Transverse colon (tissue), 4 donors: ENCODE results near the gene PCMTD2. TPM values are rescaled to one million over a fixed set of nuclear protein-coding genes. Genes with fewer than 3 reads are reported as not detected.

Experiments
- DNase-seq: peaks from one replicate; pipeline ENCODE4 v3.0.0-alpha.2; 2019
- H3K27ac ChIP-seq, 4 donors: fragments of 200-600 bp; sonication (generic); 2 replicates each; pipeline ENCODE4 v1.5.1; 2016 to 2018; ENCODE audit warnings: inconsistent platforms in 4 of 4
- H3K27me3 ChIP-seq: fragments of 200-600 bp; sonication (generic); 2 replicates; pipeline ENCODE4 v1.5.1; 2017; ENCODE audit warnings: inconsistent platforms
- H3K36me3 ChIP-seq, 4 donors: fragments of 200-600 bp; sonication (generic); 2 replicates each; pipeline ENCODE4 v1.5.1; 2017 to 2019; ENCODE audit warnings: inconsistent platforms in 4 of 4
- H3K4me1 ChIP-seq, 4 donors: fragments of 200-600 bp; sonication (generic); 2 replicates each; pipeline ENCODE4 v1.5.1; 2017 to 2020; ENCODE audit warnings: inconsistent platforms in 4 of 4
- H3K4me3 ChIP-seq, 4 donors: fragments of 200-600 bp; sonication (generic); 1 replicate in 1 of 4; 2 replicates in 3 of 4; pipeline versions ENCODE4 v1.5.1 to v1.6.1; 2017 to 2019; ENCODE audit warnings: inconsistent platforms in 4 of 4
- H3K9me3 ChIP-seq, 2 donors: fragments of 200-600 bp; sonication (generic); 2 replicates each; pipeline ENCODE4 v1.5.1; 2017 to 2019; ENCODE audit warnings: inconsistent platforms in 2 of 2
- CTCF ChIP-seq, 5 experiments: fragments of 200-600 bp in 3 of 5; fragments of 450-650 bp in 2 of 5; sonication (generic) in 3 of 5; IDR thresholded peaks; 1 replicate in 2 of 5; 2 replicates in 3 of 5; pipeline ENCODE4 v1.5.1; 2016 to 2017; ENCODE audit warnings: antibody characterized with exemption in 5 of 5, inconsistent platforms in 3 of 5, mild to moderate bottlenecking in 2 of 5, moderate library complexity in 1 of 5
- EP300 ChIP-seq: sonication (generic); formaldehyde crosslinking; IDR thresholded peaks from one replicate; pipeline ENCODE4 v1.6.1; 2017; ENCODE audit warnings: antibody characterized with exemption, low read depth
- POLR2A ChIP-seq: fragments of 450-650 bp; IDR thresholded peaks from one replicate; pipeline ENCODE4 v1.6.1; 2016; ENCODE audit warnings: antibody characterized with exemption, mild to moderate bottlenecking, moderate library complexity
- POLR2AphosphoS5 ChIP-seq, 3 donors: sonication (generic); formaldehyde crosslinking; IDR thresholded peaks; one replicate each; pipeline ENCODE4 v1.6.1; 2016; ENCODE audit warnings: antibody characterized with exemption in 3 of 3
- WGBS, 2 donors: methylation state at CpG; one replicate each; pipeline ENCODE4 v1.1.5; 2018; ENCODE audit warnings: low coverage in 1 of 2; 5-methylcytosine and 5-hydroxymethylcytosine counted together
- in situ Hi-C, 4 donors: fragments of 200-750 bp; cut with MboI; loops; one replicate each; pipeline versions ENCODE4 v1.15.0 to v1.15.1; 2017; ENCODE audit warnings: low sequenced_read_pairs in 3 of 4, low pct_ligation_motif_present in 1 of 4, low pct_unique_long_range_greater_than_20kb in 1 of 4
- intact Hi-C: fragments of 100-400 bp; cut with DNase I; formaldehyde crosslinking; loops from one replicate; pipeline ENCODE4 v1.15.1; 2023; ENCODE audit warnings: low total_unique reads
- total RNA-seq, 4 donors: library from RNA; depleted of rRNA; stranded (reverse); fragments of >200 nt; gene quantifications; one replicate each; pipeline ENCODE4 v1.1.0, GENCODE V29; 2016

Gene PCMTD2
- total RNA-seq, 4 donors from 2014 or later = 17.6 to 55.3 (median 34.2) TPM

GRCh38 chr20:64210656-64211369 lies 44.7 kb upstream of the PCMTD2 start:
- Histone ChIP-seq H3K4me3 (no peak overlapping the region), H3K36me3 (no peaks in the 10 kb centered on the region), H3K27me3 (no peaks in the 10 kb centered on the region), H3K4me1 (peaks cover 5 to 15% (median 8%) of the 10 kb centered on the region in 4 donors), H3K27ac (no peak overlapping the region), H3K9me3 (no peaks in the 10 kb centered on the region)
- DNase-seq = no peak
- TF ChIP-seq CTCF (IDR thresholded peaks at IDR 0.05) (no peak), EP300 (no peak), POLR2AphosphoS5 (IDR thresholded peaks at IDR 0.05) (no peak), POLR2A (no peak)
- in situ Hi-C loops (no loop called here), intact Hi-C loops (no loop called here)
- 48 to 79% methylated on average over 2 to 14 of the region's 15 CpGs for WGBS, 2 donors

GRCh38 chr20:64211874-64212658 lies 43.5 kb upstream of the PCMTD2 start:
- Histone ChIP-seq H3K9me3 (no peaks in the 10 kb centered on the region), H3K4me3 (no peak overlapping the region), H3K4me1 (peaks cover 5 to 15% (median 8%) of the 10 kb centered on the region in 4 donors), H3K27ac (peak overlapping the region in 2 of 4 donors; percentile 41 to 47), H3K27me3 (no peaks in the 10 kb centered on the region), H3K36me3 (no peaks in the 10 kb centered on the region)
- no peak for DNase-seq
- in situ Hi-C loops (no loop called here), intact Hi-C loops (no loop called here)
- WGBS, 2 donors = 40 to 75% methylated on average over 1 to 15 of the region's 21 CpGs
- TF ChIP-seq CTCF (IDR thresholded peaks at IDR 0.05) (no peak), EP300 (no peak), POLR2A (no peak), POLR2AphosphoS5 (IDR thresholded peaks at IDR 0.05) (no peak)

- peak overlapping the region in 3 of 4 donors; percentile 39 to 47 (median 41) for H3K27ac ChIP-seq
- H3K9me3 ChIP-seq = no peaks in the 10 kb centered on the region
- no peak for DNase-seq
- peak in 1 of 3 donors; percentile 8 for TF ChIP-seq POLR2AphosphoS5 (IDR thresholded peaks at IDR 0.05)
- TF ChIP-seq CTCF (IDR thresholded peaks at IDR 0.05) = no peak
- intact Hi-C loops (no loop called here), in situ Hi-C loops (no loop called here)
- H3K4me1 ChIP-seq = peaks cover 5 to 15% (median 8%) of the 10 kb centered on the region in 4 donors
- WGBS, 2 donors = 8 to 66% methylated on average over 2 to 7 of the region's 7 CpGs
- no peaks in the 10 kb centered on the region for H3K36me3 ChIP-seq
- H3K4me3 ChIP-seq = no peak overlapping the region
- H3K27me3 ChIP-seq = no peaks in the 10 kb centered on the region
These were observed 42.8 kb upstream of the PCMTD2 start for GRCh38 chr20:64212755-64213154.

- 91 to 93% methylated on average over 9 to 10 of the region's 10 CpGs for WGBS, 2 donors
- TF ChIP-seq POLR2AphosphoS5 (IDR thresholded peaks at IDR 0.05) (no peak), CTCF (IDR thresholded peaks at IDR 0.05) (no peak), POLR2A (no peak), EP300 (no peak)
- no peak overlapping the region for H3K27ac ChIP-seq
- in situ Hi-C loops = no loop called here
- intact Hi-C loops = no loop called here
- H3K36me3 ChIP-seq = no peaks in the 10 kb centered on the region
- no peak overlapping the region for H3K4me3 ChIP-seq
- H3K9me3 ChIP-seq = no peaks in the 10 kb centered on the region
- DNase-seq = no peak
- H3K4me1 ChIP-seq = peaks cover 5 to 15% (median 8%) of the 10 kb centered on the region in 4 donors
- H3K27me3 ChIP-seq = no peaks in the 10 kb centered on the region
These were observed 41.4 kb upstream of the PCMTD2 start for GRCh38 chr20:64214113-64214512.
